ENCODE results near the gene ZNF184. TPM values are rescaled to one million over a fixed set of nuclear protein-coding genes. Genes with fewer than 3 reads are reported as not detected.

Gene ZNF184
- total and polyA plus RNA-seq, 9 of the 15 experiments (the other 6 are each of a cell fraction or from before 2014, with no cell fraction given), result 7.6 to 22.2 (median 12.8) TPM

- no peaks in the 10 kb centered on the region for H4K20me1 ChIP-seq (replicated peaks; ENCODE audit: control insufficient read depth, insufficient read depth, low read length)
- no TSS peak for BruUV-seq (replicated peaks)
- intact Hi-C loops (cut with micrococcal nuclease) (no loop called here), in situ Hi-C loops (cut with MboI) (no loop called here)
- H3K27ac ChIP-seq (ENCODE audit: extremely low read depth, low read depth, low read length), result no peak overlapping the region
- no peaks in the 10 kb centered on the region for H3K79me2 ChIP-seq (ENCODE audit: control insufficient read depth, insufficient read depth, low read length)
- no peak overlapping the region for H2AFZ ChIP-seq (ENCODE audit: low read depth, low read length)
- DNase-seq (ENCODE audit: extremely low read depth in 1 of 4, low spot score in 3 of 4) (no peak), FAIRE-seq (no peak), ATAC-seq (peak; percentile 49; the same call in 2 of the 3 replicates)
- CTCF ChIA-PET (ENCODE audit: low intra/inter-chr PET ratio), result no interaction called here
- WGBS (ENCODE audit: insufficient coverage, low coverage, missing lambda C conversion rate), result 88% methylated on average over 9 of the region's 9 CpGs
- no peak overlapping the region for H3K4me3 ChIP-seq
- no peaks in the 10 kb centered on the region for H3K4me1 ChIP-seq (replicated peaks in 1 of 2; ENCODE audit: control insufficient read depth in 2 of 2, insufficient read depth in 2 of 2, low read length in 2 of 2)
- H3K27me3 ChIP-seq (ENCODE audit: control insufficient read depth in 2 of 2, insufficient read depth in 2 of 2, low read length in 2 of 2), result no peaks in the 10 kb centered on the region
- POLR2A ChIA-PET, result no interaction called here
- H3K9me1 ChIP-seq (ENCODE audit: control insufficient read depth, insufficient read depth, low read length), result no peaks in the 10 kb centered on the region
- H3K9ac ChIP-seq (ENCODE audit: insufficient read depth in 1 of 2, low read depth in 2 of 2, low read length in 2 of 2), result no peak overlapping the region
- H3K9me3 ChIP-seq (replicated peaks; ENCODE audit: control insufficient read depth, insufficient read depth, low read depth, low read length), result peaks cover 56% of the 10 kb centered on the region
- no peak overlapping the region for H3K4me2 ChIP-seq (ENCODE audit: insufficient read depth, low read length)
- peaks cover 68% of the 10 kb centered on the region for H3K36me3 ChIP-seq (ENCODE audit: control insufficient read depth, insufficient read depth, low read length)
- TF ChIP-seq TGIF2 (CRISPR knock-in tag; IDR thresholded peaks at IDR 0.05) (no peak), ZNF639 (CRISPR knock-in tag; conservative IDR thresholded peaks at IDR 0.05 in 1 of 2, IDR thresholded peaks at IDR 0.05 in 1 of 2) (no peak), ETS2 (tag; IDR thresholded peaks at IDR 0.05; ENCODE audit: borderline replicate concordance, poor library complexity, severe bottlenecking) (no peak), BHLHE40 (IDR thresholded peaks at IDR 0.05; ENCODE audit: low read length) (no peak), ZNF398 (CRISPR knock-in tag; IDR thresholded peaks at IDR 0.05) (no peak), ZNF165 (CRISPR knock-in tag; IDR thresholded peaks at IDR 0.05; ENCODE audit: borderline replicate concordance) (no peak), SMC3 (conservative IDR thresholded peaks at IDR 0.05; ENCODE audit: insufficient read depth, low read depth, low read length) (no peak), PML (IDR thresholded peaks at IDR 0.05; ENCODE audit: low read length) (0 out of 2 replicates have a peak, but pooled peaks have one; percentile 27), TSHZ1 (CRISPR knock-in tag; IDR thresholded peaks at IDR 0.05) (no peak), SAFB (IDR thresholded peaks at IDR 0.05; ENCODE audit: borderline replicate concordance, low read depth, low read length) (no peak), ADNP (tag; IDR thresholded peaks at IDR 0.05) (0 out of 2 replicates have a peak, but pooled peaks have one; percentile 6), CEBPG (CRISPR knock-in tag; IDR thresholded peaks at IDR 0.05) (no peak), CEBPG (tag; conservative IDR thresholded peaks at IDR 0.05 in 1 of 2, IDR thresholded peaks at IDR 0.05 in 1 of 2) (no peak), BCL6 (CRISPR knock-in tag; IDR thresholded peaks at IDR 0.05) (no peak), NR2C1 (IDR thresholded peaks at IDR 0.05) (no peak), NR2C1 (tag; IDR thresholded peaks at IDR 0.05) (no peak)
Measured at GRCh38 chr6:27451660-27452390, 21.1 kb downstream of the ZNF184 start.

Measured in K562 (cell line).